Measurements from ENCODE around the gene HTR6.
"Not testable (repeated sequence)": the region's sequence is repeated elsewhere in the genome, so short reads cannot be mapped to it uniquely, and the experiment has no call there.

Gene HTR6

DNA sequence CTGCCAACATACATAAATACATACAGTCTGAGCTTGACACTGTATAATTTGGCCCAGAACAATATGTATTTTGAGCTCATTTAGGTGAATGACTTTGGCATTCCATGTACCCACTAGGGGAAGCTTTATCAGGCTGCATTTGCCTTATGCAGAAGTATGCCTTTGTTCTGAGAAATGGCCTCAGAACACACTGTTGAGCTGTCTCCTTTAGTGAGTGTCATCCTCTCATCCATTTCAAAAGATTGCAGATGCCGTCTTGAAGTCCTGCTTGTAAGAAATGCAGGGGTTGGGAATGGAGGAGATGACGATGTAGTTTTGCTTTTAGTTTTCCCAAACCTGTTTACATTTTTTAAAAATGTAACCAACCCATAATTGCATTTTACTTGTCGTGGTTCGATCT, 35.3 kb upstream of the HTR6 start:
- no peak overlapping the region for H3K4me3 ChIP-seq (ENCODE audit: low read length)
- no peak overlapping the region for H3K27ac ChIP-seq (ENCODE audit: low read depth, low read length)
- peaks cover 5% of the 10 kb centered on the region for H3K4me1 ChIP-seq (ENCODE audit: control insufficient read depth, insufficient read depth, low read length)
- H3K36me3 ChIP-seq (ENCODE audit: control insufficient read depth, insufficient read depth, low read length) = peaks cover 30% of the 10 kb centered on the region
- no peak overlapping the region for H3K9ac ChIP-seq (ENCODE audit: low read length)
- H3K27me3 ChIP-seq (ENCODE audit: control insufficient read depth, insufficient read depth, low read length) = no peaks in the 10 kb centered on the region

- peaks cover 23% of the 10 kb centered on the region for H3K36me3 ChIP-seq (ENCODE audit: control insufficient read depth, insufficient read depth, low read length)
- H3K4me1 ChIP-seq (ENCODE audit: control insufficient read depth, insufficient read depth, low read length) = not testable (repeated sequence)
Measured at GRCh38 chr1:19630192-19630591, 34.5 kb upstream of the HTR6 start.

DNA sequence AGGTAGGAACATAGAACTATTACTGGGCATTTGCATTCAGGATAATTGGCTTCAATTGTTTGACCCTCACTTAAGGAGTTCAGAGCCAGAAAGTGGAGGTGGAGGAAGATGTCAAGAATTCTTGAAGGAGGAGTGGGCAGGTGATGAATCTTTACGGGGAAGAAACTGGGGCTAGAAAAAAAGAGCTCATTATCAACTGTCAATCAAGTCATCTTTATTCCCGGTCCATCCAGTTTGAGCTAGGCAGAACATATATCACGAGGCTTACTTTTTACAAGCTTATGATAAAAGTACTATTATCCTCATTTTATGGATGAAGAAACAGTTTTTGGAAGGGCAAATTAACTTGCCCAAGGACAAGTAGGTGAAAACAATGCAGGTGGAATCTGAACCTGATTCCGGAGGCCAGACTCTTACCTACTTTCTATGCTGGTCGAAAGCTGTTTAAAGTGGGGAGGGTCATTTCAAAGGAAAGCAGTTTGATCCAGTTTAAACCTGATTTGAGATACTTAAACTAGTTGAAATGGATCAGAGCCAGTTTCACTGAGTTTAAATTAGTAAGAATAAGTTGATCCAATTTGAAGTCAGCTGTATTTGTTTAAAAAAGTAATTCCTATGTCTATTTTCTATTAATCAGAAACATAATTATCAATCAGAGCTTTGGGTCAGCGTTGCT, 33.8 kb upstream of the HTR6 start:
- Histone ChIP-seq H3K36me3 (ENCODE audit: control insufficient read depth, insufficient read depth, low read length) (peaks cover 19% of the 10 kb centered on the region), H3K27me3 (ENCODE audit: control insufficient read depth, insufficient read depth, low read length) (no peaks in the 10 kb centered on the region), H3K27ac (ENCODE audit: low read depth, low read length) (no peak overlapping the region), H3K4me1 (ENCODE audit: control insufficient read depth, insufficient read depth, low read length) (peaks cover 3% of the 10 kb centered on the region), H3K9ac (ENCODE audit: low read length) (no peak overlapping the region), H3K4me3 (ENCODE audit: low read length) (no peak overlapping the region)

More at GRCh38 chr1:19630192-19630591, 34.5 kb upstream of the HTR6 start:
- H3K9ac ChIP-seq (ENCODE audit: low read length); H3K27ac ChIP-seq (ENCODE audit: low read depth, low read length); H3K27me3 ChIP-seq (ENCODE audit: control insufficient read depth, insufficient read depth, low read length); H3K4me3 ChIP-seq (ENCODE audit: low read length): not testable (repeated sequence)

DNA sequence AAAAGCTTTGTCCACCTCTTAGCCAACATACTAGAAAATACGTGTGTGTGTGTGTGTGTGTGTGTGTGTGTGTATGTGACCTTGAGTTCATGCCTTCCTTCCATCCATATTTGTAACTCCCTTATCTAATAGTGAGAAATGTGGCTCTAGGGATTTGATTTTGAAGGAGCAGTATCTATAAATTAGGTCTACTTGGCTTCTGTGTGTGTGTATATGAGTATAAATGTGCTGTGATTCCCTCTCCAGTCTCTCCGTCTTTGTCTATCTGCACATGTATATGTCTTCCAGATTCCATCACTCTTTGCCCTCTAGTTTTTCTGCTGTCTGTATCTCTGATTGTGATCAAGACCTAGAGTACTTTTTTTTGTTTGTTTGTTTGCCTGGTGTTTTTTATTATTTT, 32.5 kb upstream of the HTR6 start:
- Histone ChIP-seq H3K4me1 (ENCODE audit: control insufficient read depth, insufficient read depth, low read length) (no peaks in the 10 kb centered on the region), H3K27me3 (ENCODE audit: control insufficient read depth, insufficient read depth, low read length) (no peaks in the 10 kb centered on the region), H3K36me3 (ENCODE audit: control insufficient read depth, insufficient read depth, low read length) (peaks cover 12% of the 10 kb centered on the region), H3K9ac (ENCODE audit: low read length) (no peak overlapping the region), H3K4me3 (ENCODE audit: low read length) (no peak overlapping the region), H3K27ac (ENCODE audit: low read depth, low read length) (no peak overlapping the region)

- Histone ChIP-seq H3K27ac (ENCODE audit: low read depth, low read length) (no peak overlapping the region), H3K36me3 (ENCODE audit: control insufficient read depth, insufficient read depth, low read length) (peaks cover 6% of the 10 kb centered on the region), H3K4me1 (ENCODE audit: control insufficient read depth, insufficient read depth, low read length) (no peaks in the 10 kb centered on the region), H3K9ac (ENCODE audit: low read length) (no peak overlapping the region), H3K4me3 (ENCODE audit: low read length) (no peak overlapping the region), H3K27me3 (ENCODE audit: control insufficient read depth, insufficient read depth, low read length) (no peaks in the 10 kb centered on the region)
Measured at GRCh38 chr1:19633106-19633505, 31.6 kb upstream of the HTR6 start.

DNA sequence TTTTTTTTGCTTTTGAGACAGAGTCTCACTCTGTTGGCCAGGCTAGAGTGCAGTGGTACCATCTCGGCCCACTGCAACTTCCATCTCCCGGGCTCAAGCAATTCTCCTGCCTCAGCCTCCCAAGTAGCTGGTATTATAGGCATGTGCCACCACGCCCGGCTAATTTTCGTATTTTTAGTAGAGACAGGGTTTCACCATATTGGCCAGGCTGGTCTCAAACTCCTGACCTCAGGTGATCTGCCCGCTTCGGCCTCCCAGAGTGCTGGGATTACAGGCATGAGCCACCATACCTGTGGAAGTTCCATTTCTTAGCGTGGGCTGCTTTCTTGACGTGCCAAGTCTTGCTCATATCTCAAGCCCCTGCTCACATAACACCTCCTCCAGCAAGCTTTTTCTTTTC, 29.6 kb upstream of the HTR6 start:
- H3K36me3 ChIP-seq (ENCODE audit: control insufficient read depth, insufficient read depth, low read length); H3K27ac ChIP-seq (ENCODE audit: low read depth, low read length); H3K9ac ChIP-seq (ENCODE audit: low read length); H3K4me3 ChIP-seq (ENCODE audit: low read length); H3K27me3 ChIP-seq (ENCODE audit: control insufficient read depth, insufficient read depth, low read length); H3K4me1 ChIP-seq (ENCODE audit: control insufficient read depth, insufficient read depth, low read length): not testable (repeated sequence)

- Histone ChIP-seq H3K27me3 (ENCODE audit: control insufficient read depth, insufficient read depth, low read length) (no peaks in the 10 kb centered on the region), H3K36me3 (ENCODE audit: control insufficient read depth, insufficient read depth, low read length) (no peaks in the 10 kb centered on the region), H3K4me1 (ENCODE audit: control insufficient read depth, insufficient read depth, low read length) (no peaks in the 10 kb centered on the region), H3K4me3 (ENCODE audit: low read length) (no peak overlapping the region), H3K27ac (ENCODE audit: low read depth, low read length) (no peak overlapping the region), H3K9ac (ENCODE audit: low read length) (no peak overlapping the region)
Measured at GRCh38 chr1:19635646-19636045, 29.0 kb upstream of the HTR6 start.

DNA sequence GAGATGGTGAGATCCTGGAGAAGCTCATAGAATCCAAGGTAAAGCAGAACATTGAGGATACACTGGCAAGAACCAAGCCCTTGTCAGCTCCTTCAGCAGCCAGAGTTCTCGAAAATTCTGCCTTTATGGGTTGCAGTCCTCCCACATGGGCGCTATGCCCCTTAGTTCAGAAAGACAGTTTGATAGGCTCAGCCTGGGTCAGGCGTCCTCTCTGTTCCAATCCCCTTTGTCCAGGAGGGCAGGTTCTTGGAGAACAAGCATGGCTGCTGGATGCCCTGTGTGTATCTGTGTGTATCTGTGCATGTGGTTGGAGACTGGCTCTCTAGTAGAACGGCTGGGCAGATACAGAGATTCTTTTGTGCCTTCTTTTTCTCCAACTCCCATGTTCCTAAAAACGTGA, 28.6 kb upstream of the HTR6 start:
- no peak overlapping the region for H3K27ac ChIP-seq (ENCODE audit: low read depth, low read length)
- no peaks in the 10 kb centered on the region for H3K4me1 ChIP-seq (ENCODE audit: control insufficient read depth, insufficient read depth, low read length)
- no peak overlapping the region for H3K9ac ChIP-seq (ENCODE audit: low read length)
- no peak overlapping the region for H3K4me3 ChIP-seq (ENCODE audit: low read length)
- H3K27me3 ChIP-seq (ENCODE audit: control insufficient read depth, insufficient read depth, low read length) = no peaks in the 10 kb centered on the region
- no peaks in the 10 kb centered on the region for H3K36me3 ChIP-seq (ENCODE audit: control insufficient read depth, insufficient read depth, low read length)

GRCh38 chr1:19636749-19637148, 27.9 kb upstream of the HTR6 start:
- not testable (repeated sequence) for H3K9ac ChIP-seq (ENCODE audit: low read length); H3K36me3 ChIP-seq (ENCODE audit: control insufficient read depth, insufficient read depth, low read length); H3K4me1 ChIP-seq (ENCODE audit: control insufficient read depth, insufficient read depth, low read length); H3K4me3 ChIP-seq (ENCODE audit: low read length); H3K27me3 ChIP-seq (ENCODE audit: control insufficient read depth, insufficient read depth, low read length); H3K27ac ChIP-seq (ENCODE audit: low read depth, low read length)

- H3K4me3 ChIP-seq (ENCODE audit: low read length) = no peak overlapping the region
- no peak overlapping the region for H3K9ac ChIP-seq (ENCODE audit: low read length)
- no peaks in the 10 kb centered on the region for H3K4me1 ChIP-seq (ENCODE audit: control insufficient read depth, insufficient read depth, low read length)
- H3K36me3 ChIP-seq (ENCODE audit: control insufficient read depth, insufficient read depth, low read length) = no peaks in the 10 kb centered on the region
- H3K27ac ChIP-seq (ENCODE audit: low read depth, low read length) = no peak overlapping the region
- H3K27me3 ChIP-seq (ENCODE audit: control insufficient read depth, insufficient read depth, low read length) = no peaks in the 10 kb centered on the region
Measured at GRCh38 chr1:19637606-19638005, 27.1 kb upstream of the HTR6 start.

DNA sequence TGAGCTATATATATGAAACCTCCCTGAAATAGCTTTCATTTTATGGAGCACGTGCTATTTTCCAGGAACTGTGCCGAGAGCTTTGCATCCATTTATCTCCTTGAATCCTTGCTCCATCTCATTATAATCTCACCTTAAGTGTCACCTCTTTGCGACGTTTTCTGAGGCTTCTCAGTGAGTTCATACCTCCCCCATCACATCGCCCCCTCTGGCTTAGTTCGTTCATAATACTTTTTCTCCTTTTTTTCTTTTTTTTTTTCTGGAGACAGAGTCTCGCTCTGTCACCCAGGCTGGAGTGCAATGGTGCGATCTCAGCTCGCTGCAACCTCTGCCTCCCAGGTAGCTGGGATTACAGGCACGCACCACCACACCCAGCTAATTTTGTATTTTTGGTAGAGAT, 25.4 kb upstream of the HTR6 start:
- not testable (repeated sequence) for H3K27ac ChIP-seq (ENCODE audit: low read depth, low read length); H3K36me3 ChIP-seq (ENCODE audit: control insufficient read depth, insufficient read depth, low read length); H3K4me1 ChIP-seq (ENCODE audit: control insufficient read depth, insufficient read depth, low read length); H3K9ac ChIP-seq (ENCODE audit: low read length); H3K4me3 ChIP-seq (ENCODE audit: low read length); H3K27me3 ChIP-seq (ENCODE audit: control insufficient read depth, insufficient read depth, low read length)

DNA sequence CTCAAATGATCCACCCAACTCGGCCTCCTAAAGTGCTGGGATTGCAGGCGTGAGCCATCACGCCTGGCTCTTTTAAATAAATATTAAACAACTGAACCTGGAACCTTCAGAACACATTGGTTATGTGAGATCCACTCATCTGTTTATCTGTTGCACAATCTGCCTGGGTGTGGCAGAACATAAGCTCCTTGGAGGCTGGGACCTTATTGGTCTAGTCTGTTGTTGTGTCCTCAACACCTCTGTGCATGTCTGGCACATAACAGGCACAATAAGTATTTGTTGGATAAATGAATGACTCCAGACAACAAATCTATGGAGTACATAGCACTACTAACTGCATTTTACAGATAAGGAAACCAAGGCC, 24.7 kb upstream of the HTR6 start:
- no peak overlapping the region for H3K4me3 ChIP-seq (ENCODE audit: low read length)
- no peak overlapping the region for H3K9ac ChIP-seq (ENCODE audit: low read length)
- no peaks in the 10 kb centered on the region for H3K36me3 ChIP-seq (ENCODE audit: control insufficient read depth, insufficient read depth, low read length)
- no peak overlapping the region for H3K27ac ChIP-seq (ENCODE audit: low read depth, low read length)
- peaks cover 7% of the 10 kb centered on the region for H3K4me1 ChIP-seq (ENCODE audit: control insufficient read depth, insufficient read depth, low read length)
- no peaks in the 10 kb centered on the region for H3K27me3 ChIP-seq (ENCODE audit: control insufficient read depth, insufficient read depth, low read length)

DNA sequence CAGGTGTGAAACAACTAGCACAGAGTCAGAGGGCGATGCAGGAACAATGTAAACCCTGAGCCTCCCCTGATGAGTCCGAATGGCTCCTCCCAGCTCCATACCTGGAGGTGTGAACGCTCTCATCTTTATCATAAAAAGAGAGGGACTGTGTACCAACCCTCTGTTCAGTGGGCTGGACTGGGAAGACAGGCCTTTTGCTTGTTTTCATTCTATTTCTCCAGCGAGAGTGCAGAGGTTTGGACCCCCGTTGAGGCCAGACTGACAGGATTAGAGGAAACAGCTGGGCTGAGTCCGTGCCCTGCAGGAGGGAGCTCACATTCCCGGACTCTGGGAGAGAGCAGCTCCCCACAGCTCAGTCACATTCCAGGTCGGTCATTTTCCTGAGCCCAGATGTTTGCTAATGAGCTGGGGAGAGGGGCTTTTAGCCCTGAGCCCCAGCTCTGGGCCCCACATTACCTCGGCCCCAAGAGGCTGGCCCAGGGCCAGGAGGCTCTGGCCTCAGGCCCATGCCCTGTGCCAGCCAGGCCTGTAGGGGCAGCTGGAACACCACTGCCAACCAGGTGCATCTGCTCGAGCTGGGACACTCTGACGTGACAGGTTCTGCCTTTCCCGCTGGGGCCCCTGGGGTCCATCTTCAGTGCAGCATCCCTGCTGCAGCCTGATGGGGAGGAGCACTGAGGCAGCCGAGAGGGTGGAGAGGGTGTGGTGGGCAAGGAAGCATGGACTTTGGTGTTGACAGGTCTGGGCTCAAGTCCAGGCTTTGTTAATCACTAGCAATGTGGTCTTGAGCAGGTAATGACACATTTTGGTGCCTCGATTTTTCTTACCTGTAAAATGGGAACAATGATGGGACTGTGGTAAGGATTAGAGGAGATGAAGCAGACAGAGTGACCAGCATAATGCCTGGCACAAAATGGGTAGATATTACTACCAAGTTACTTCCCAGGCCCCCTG, 24.0 kb upstream of the HTR6 start:
- Histone ChIP-seq H3K27ac (ENCODE audit: low read depth, low read length) (no peak overlapping the region), H3K4me3 (ENCODE audit: low read length) (no peak overlapping the region), H3K27me3 (ENCODE audit: control insufficient read depth, insufficient read depth, low read length) (no peaks in the 10 kb centered on the region), H3K4me1 (ENCODE audit: control insufficient read depth, insufficient read depth, low read length) (peaks cover 7% of the 10 kb centered on the region), H3K36me3 (ENCODE audit: control insufficient read depth, insufficient read depth, low read length) (no peaks in the 10 kb centered on the region), H3K9ac (ENCODE audit: low read length) (no peak overlapping the region)

Data from rectal smooth muscle tissue (tissue), 1 donor.